H1 (cell line): Measurements from ENCODE around the gene PUDP. TPM values are rescaled to one million over a fixed set of nuclear protein-coding genes. Genes with fewer than 3 reads are reported as not detected.

Source experiments
- CTCF ChIA-PET: fragments of 300-600 bp; sonication (Branson Sonifier 250); formaldehyde crosslinking; loops from one replicate; lab custom pipeline; 2021; ENCODE audit not compliant: partially characterized antibody; lab: Charles Lee
- POLR2A ChIA-PET: fragments of 300-600 bp; sonication (Branson Sonifier 250); formaldehyde crosslinking; loops from one replicate; lab custom pipeline; 2021; ENCODE audit warnings: inconsistent platforms; ENCODE audit not compliant: partially characterized antibody; lab: Charles Lee
- DNase-seq, 2 experiments: peaks; one replicate each; pipeline versions ENCODE4 v3.0.0 to v3.0.0-alpha.2; 2010 to 2022; ENCODE audit warnings: low spot score in 2 of 2, low read depth in 1 of 2, mixed read lengths in 1 of 2
- FAIRE-seq: peaks from 2 replicates; lab custom pipeline; 2011; peaks lifted over from hg19 to GRCh38; lab: Jason Lieb, UNC
- H2AFZ ChIP-seq: 2 replicates; pipeline ENCODE4 v1.8.1; 2012; ENCODE audit warnings: low read length, inconsistent platforms
- H2AK5ac ChIP-seq: 2 replicates; pipeline ENCODE4 v1.6.1; 2013; ENCODE audit warnings: low read depth, low read length
- H2BK120ac ChIP-seq: replicated peaks from 2 replicates; pipeline ENCODE3; 2013; ENCODE audit warnings: low read depth, low read length, inconsistent platforms
- H2BK12ac ChIP-seq: 2 replicates; pipeline ENCODE4 v1.6.1; 2013; ENCODE audit warnings: low read depth, low read length
- H2BK15ac ChIP-seq: 2 replicates; pipeline ENCODE4 v1.6.1; 2013; ENCODE audit warnings: low read length
- H2BK20ac ChIP-seq: 2 replicates; pipeline ENCODE4 v1.6.1; 2013; ENCODE audit warnings: low read length
- H2BK5ac ChIP-seq: 2 replicates; pipeline ENCODE4 v1.6.1; 2013; ENCODE audit warnings: low read depth, low read length
- H3K14ac ChIP-seq: 2 replicates; pipeline ENCODE4 v1.6.1; 2013; ENCODE audit warnings: inconsistent platforms; ENCODE audit not compliant: insufficient read length
- H3K18ac ChIP-seq: 2 replicates; pipeline ENCODE4 v1.6.1; 2013; ENCODE audit warnings: low read length; ENCODE audit errors: extremely low read depth
- H3K23ac ChIP-seq: 2 replicates; pipeline ENCODE4 v1.6.1; 2013; ENCODE audit warnings: inconsistent platforms; ENCODE audit not compliant: insufficient read length
- H3K23me2 ChIP-seq: 2 replicates; pipeline ENCODE4 v1.6.1; 2013; ENCODE audit warnings: low read depth, low read length
- H3K27ac ChIP-seq: 2 replicates; pipeline ENCODE4 v1.6.1; 2011; ENCODE audit warnings: low read depth, low read length, inconsistent platforms
- H3K27me3 ChIP-seq, 4 experiments: replicated peaks in 1 of 4; 1 replicate in 1 of 4; 2 replicates in 3 of 4; pipeline versions ENCODE4 v1.6.1 to v1.8.1; 2011 to 2013; ENCODE audit warnings: low read length in 3 of 4, mild to moderate bottlenecking in 3 of 4, inconsistent platforms in 2 of 4, mixed read lengths in 2 of 4, moderate library complexity in 1 of 4; ENCODE audit not compliant: control insufficient read depth in 3 of 4, insufficient read depth in 3 of 4; ENCODE audit errors: extremely low read depth in 1 of 4
- H3K36me3 ChIP-seq, 4 experiments: 2 replicates each; pipeline versions ENCODE4 v1.6.1 to v1.8.1; 2011 to 2013; ENCODE audit warnings: mild to moderate bottlenecking in 4 of 4, low read length in 3 of 4, moderate library complexity in 2 of 4, control low read depth in 1 of 4, inconsistent platforms in 1 of 4; ENCODE audit not compliant: insufficient read depth in 4 of 4, control insufficient read depth in 2 of 4
- H3K4ac ChIP-seq: replicated peaks from 2 replicates; pipeline ENCODE3; 2013; ENCODE audit warnings: low read length, low read depth, mixed read lengths, inconsistent platforms; ENCODE audit not compliant: insufficient read length
- H3K4me1 ChIP-seq, 4 experiments: replicated peaks in 1 of 4; 1 replicate in 1 of 4; 2 replicates in 3 of 4; pipeline versions ENCODE4 v1.6.1 to v1.8.1; 2011 to 2013; ENCODE audit warnings: low read length in 3 of 4, inconsistent platforms in 2 of 4, mixed read lengths in 1 of 4; ENCODE audit not compliant: insufficient read depth in 4 of 4, control insufficient read depth in 3 of 4
- H3K4me2 ChIP-seq, 2 experiments: 2 replicates each; pipeline versions ENCODE4 v1.6.1 to v1.8.1; 2011 to 2013; ENCODE audit warnings: low read depth in 2 of 2, low read length in 2 of 2, control low read depth in 1 of 2, inconsistent platforms in 1 of 2, mild to moderate bottlenecking in 1 of 2; ENCODE audit not compliant: insufficient read depth in 1 of 2
- H3K4me3 ChIP-seq, 4 experiments: fragments of 200-600, 300-600 bp in 1 of 4; sonication (generic), shearing (Covaris generic), sonication (Bioruptor Twin) in 1 of 4; 2 replicates each; pipeline versions ENCODE4 v1.5.1 to v1.8.1; 2011 to 2016; ENCODE audit warnings: low read length in 4 of 4, low read depth in 3 of 4, control low read depth in 2 of 4, inconsistent platforms in 2 of 4, mild to moderate bottlenecking in 2 of 4, mixed read lengths in 1 of 4, moderate library complexity in 1 of 4; ENCODE audit not compliant: insufficient read depth in 2 of 4; ENCODE audit errors: extremely low read depth in 1 of 4
- H3K56ac ChIP-seq: replicated peaks from 2 replicates; pipeline ENCODE3; 2013; ENCODE audit warnings: low read depth, mild to moderate bottlenecking, mixed read lengths, low read length, inconsistent platforms; ENCODE audit not compliant: insufficient read length
- H3K79me1 ChIP-seq: 2 replicates; pipeline ENCODE4 v1.6.1; 2013; ENCODE audit warnings: low read depth, low read length, control low read depth
- H3K79me2 ChIP-seq, 2 experiments: 2 replicates each; pipeline versions ENCODE4 v1.6.1 to v1.8.1; 2012 to 2013; ENCODE audit warnings: low read length in 2 of 2, mild to moderate bottlenecking in 2 of 2, inconsistent platforms in 1 of 2; ENCODE audit not compliant: insufficient read depth in 2 of 2, control insufficient read depth in 1 of 2
- H3K9ac ChIP-seq, 4 experiments: replicated peaks in 1 of 4; 1 replicate in 1 of 4; 2 replicates in 3 of 4; pipeline versions ENCODE4 v1.6.1 to v1.8.1; 2011 to 2013; ENCODE audit warnings: low read depth in 3 of 4, low read length in 3 of 4, control low read depth in 2 of 4, mild to moderate bottlenecking in 2 of 4, moderate library complexity in 2 of 4, inconsistent platforms in 1 of 4; ENCODE audit errors: extremely low read depth in 1 of 4
- H3K9me3 ChIP-seq, 2 experiments: 2 replicates each; pipeline versions ENCODE4 v1.6.1 to v1.8.1; 2012 to 2013; ENCODE audit warnings: mild to moderate bottlenecking in 2 of 2, moderate library complexity in 2 of 2, control low read depth in 1 of 2, inconsistent platforms in 1 of 2, low read depth in 1 of 2, low read length in 1 of 2, mixed read lengths in 1 of 2; ENCODE audit not compliant: insufficient read depth in 2 of 2
- H4K20me1 ChIP-seq, 2 experiments: replicated peaks in 1 of 2; 2 replicates each; pipeline versions ENCODE3 to v1.8.1; 2011 to 2013; ENCODE audit warnings: inconsistent platforms in 2 of 2, low read length in 2 of 2, mild to moderate bottlenecking in 1 of 2; ENCODE audit not compliant: insufficient read depth in 2 of 2, control insufficient read depth in 1 of 2
- H4K5ac ChIP-seq: 2 replicates; pipeline ENCODE4 v1.6.1; 2013; ENCODE audit warnings: low read length, low read depth, mixed read lengths, inconsistent platforms; ENCODE audit not compliant: insufficient read length
- H4K8ac ChIP-seq: 2 replicates; pipeline ENCODE4 v1.8.0; 2013; ENCODE audit warnings: mild to moderate bottlenecking, moderate library complexity, low read length, inconsistent platforms; ENCODE audit not compliant: insufficient read depth; ENCODE audit errors: extremely low read depth
- H4K91ac ChIP-seq: replicated peaks from 2 replicates; pipeline ENCODE3; 2013; ENCODE audit warnings: low read length, mixed read lengths, inconsistent platforms; ENCODE audit not compliant: insufficient read length
- BCL11A ChIP-seq, 2 experiments: IDR thresholded peaks; one replicate each; pipeline ENCODE4 v1.6.1; 2011; ENCODE audit warnings: low read depth in 2 of 2, low read length in 2 of 2, mild to moderate bottlenecking in 2 of 2
- CBX8 ChIP-seq: fragments of 300-800, 300-1000 bp; sonication (generic); IDR thresholded peaks from 2 replicates; pipeline ENCODE4 v1.7.1; 2016; ENCODE audit warnings: low read depth, low read length, borderline replicate concordance
- SP2 ChIP-seq: IDR thresholded peaks from 2 replicates; pipeline ENCODE4 v1.6.1; 2012; ENCODE audit warnings: mild to moderate bottlenecking, low read length, inconsistent platforms
- SRF ChIP-seq: IDR thresholded peaks from 2 replicates; pipeline ENCODE4 v1.6.1; 2011; ENCODE audit warnings: mild to moderate bottlenecking, low read depth, low read length, moderate library complexity
- WGBS, 2 experiments: shearing (Covaris generic) in 1 of 2; methylation state at CpG; one replicate each; pipeline versions ENCODE4 v1.1.6 to v1.1.7; 2013 to 2015; ENCODE audit warnings: low lambda C conversion rate in 2 of 2, mixed read lengths in 2 of 2, inconsistent platforms in 1 of 2, low coverage in 1 of 2, missing lambda C conversion rate in 1 of 2; ENCODE audit not compliant: insufficient replicate concordance in 2 of 2, insufficient coverage in 1 of 2, insufficient read length in 1 of 2; ENCODE audit errors: extremely low coverage in 1 of 2, missing lambda C conversion rate in 1 of 2; 5-methylcytosine and 5-hydroxymethylcytosine counted together
- polyA plus RNA-seq, 7 experiments: library from polyadenylated mRNA; depleted of rRNA in 3 of 7; stranded (reverse) in 5 of 7; unstranded in 2 of 7; fragments of >200 nt in 5 of 7; fragments of 200-250 nt in 2 of 7; gene quantifications; 1 replicate in 5 of 7; 2 replicates in 1 of 7; 4 replicates in 1 of 7; pipeline versions ENCODE4 v1.2.1 to v1.2.3, GENCODE V29; 2011 to 2013; ENCODE audit warnings: missing spikeins in 2 of 7, mixed read lengths in 2 of 7
- total RNA-seq: library from RNA; stranded (reverse); fragmentation: NEBNext Ultra II Directional; extraction: Animal tissue kit (Norgen Biotek cat#: 25700); gene quantifications from 2 replicates; pipeline ENCODE4 v1.2.1, GENCODE V29; 2021
- TF ChIP-seq, protein P1 (sequence below): IDR thresholded peaks from 2 replicates; pipeline ENCODE4 v1.6.1; 2011; ENCODE audit warnings: low read depth, mild to moderate bottlenecking, low read length; ENCODE audit not compliant: insufficient read depth

Gene PUDP
- total and polyA plus RNA-seq, 2 of the 8 experiments (the other 6 are each of a cell fraction or from before 2014, with no cell fraction given): 27.2 to 30.2 TPM

DNA sequence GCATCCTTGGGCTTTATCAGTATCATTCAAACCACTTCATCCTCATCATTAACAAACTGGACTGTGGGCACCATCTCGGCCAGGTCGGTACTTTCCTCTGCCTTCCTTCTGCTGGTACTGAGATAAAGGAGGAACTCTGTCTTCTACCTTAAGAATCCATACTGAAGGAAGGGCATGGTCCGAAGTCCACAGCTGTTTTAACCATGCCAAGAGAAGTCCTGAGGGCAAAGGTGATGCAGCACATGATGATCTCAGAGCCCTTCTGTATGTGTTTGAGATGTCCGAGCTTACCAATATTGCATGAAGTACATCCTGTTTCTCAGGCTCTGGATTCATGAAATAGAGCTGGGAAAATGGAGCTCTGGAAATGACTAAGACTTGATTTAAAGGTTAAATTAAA is 126.0 kb downstream of the PUDP start:
- Histone ChIP-seq H3K79me1 (no peaks in the 10 kb centered on the region), H3K56ac (no peak overlapping the region), H3K27me3 (no peaks in the 10 kb centered on the region), H3K9ac (no peak overlapping the region), H3K18ac (no peak overlapping the region), H3K36me3 (no peaks in the 10 kb centered on the region), H4K8ac (no peak overlapping the region), H4K20me1 (no peaks in the 10 kb centered on the region), H2AFZ (no peak overlapping the region), H3K4me1 (no peaks in the 10 kb centered on the region), H2AK5ac (no peak overlapping the region), H4K91ac (no peak overlapping the region), H3K23ac (no peak overlapping the region), H3K27ac (no peak overlapping the region), H2BK120ac (no peak overlapping the region), H3K23me2 (no peaks in the 10 kb centered on the region), H2BK5ac (no peak overlapping the region), H3K79me2 (no peaks in the 10 kb centered on the region), H3K4me3 (no peak overlapping the region), H3K4me2 (no peak overlapping the region), H3K4ac (no peak overlapping the region)
- no peak for DNase-seq
- POLR2A ChIA-PET: no interaction called here
- CTCF ChIA-PET: no interaction called here
- 95% methylated on average over 4 of the region's 4 CpGs; no CpG with 5 or more reads in 1 of the 2 experiments for WGBS, 2 experiments
- no peak for TF ChIP-seq SRF
- no peak for TF ChIP-seq CBX8
- TF ChIP-seq SP2: no peak
- TF ChIP-seq, protein P1, sequence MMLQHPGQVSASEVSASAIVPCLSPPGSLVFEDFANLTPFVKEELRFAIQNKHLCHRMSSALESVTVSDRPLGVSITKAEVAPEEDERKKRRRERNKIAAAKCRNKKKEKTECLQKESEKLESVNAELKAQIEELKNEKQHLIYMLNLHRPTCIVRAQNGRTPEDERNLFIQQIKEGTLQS: no peak
- no peak for TF ChIP-seq BCL11A (IDR thresholded peaks at IDR 0.05; ENCODE audit: low read depth in 2 of 2, low read length in 2 of 2)
- TF ChIP-seq, all 59 proteins: peak for 0
- no peak overlapping the region for H2BK15ac ChIP-seq
- no peaks in the 10 kb centered on the region for H3K9me3 ChIP-seq
- H2BK12ac ChIP-seq: no peak overlapping the region
- no peak overlapping the region for H4K5ac ChIP-seq
- no peak overlapping the region for H3K14ac ChIP-seq
- no peak overlapping the region for H2BK20ac ChIP-seq
- FAIRE-seq: no peak
